ENCODE data around the gene USP30. TPM values are rescaled to one million over a fixed set of nuclear protein-coding genes. Genes with fewer than 3 reads are reported as not detected.
"Not testable (repeated sequence)": the region's sequence is repeated elsewhere in the genome, so short reads cannot be mapped to it uniquely, and the experiment has no call there.

The USP30 gene
- total and polyA plus RNA-seq, 3 experiments from 2014 or later = 7.3 to 12.6 (median 8.4) TPM

DNA sequence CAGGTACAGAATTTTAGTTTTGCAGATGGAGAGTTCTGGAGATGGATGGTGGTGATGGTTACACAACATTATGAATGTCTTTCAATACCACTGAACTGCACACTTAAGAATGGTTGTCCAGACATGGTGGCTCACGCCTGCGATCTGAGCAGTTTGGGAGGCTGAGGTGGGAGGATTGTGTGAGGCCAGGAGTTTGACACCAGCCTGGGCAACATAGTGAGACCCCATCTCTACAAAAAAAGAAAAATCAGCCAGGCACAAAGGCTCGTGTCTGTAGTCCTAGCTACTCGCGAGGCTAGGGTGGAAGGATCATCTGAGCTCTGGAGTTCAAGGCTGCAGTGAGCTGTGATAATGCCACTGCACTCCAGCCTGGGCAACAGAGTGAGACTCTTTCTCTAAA lies 8.1 kb upstream of the USP30 start:
- Histone ChIP-seq H3K4me1 (ENCODE audit: insufficient read depth, low read length) (no peaks in the 10 kb centered on the region), H3K4me3 (ENCODE audit: low read length) (no peak overlapping the region), H3K27ac (ENCODE audit: low read depth, low read length) (no peak overlapping the region), H3K36me3 (ENCODE audit: insufficient read depth, low read length) (no peaks in the 10 kb centered on the region), H3K9me3 (ENCODE audit: low read length) (no peaks in the 10 kb centered on the region), H3K27me3 (ENCODE audit: insufficient read depth, low read length, poor library complexity, severe bottlenecking) (peaks cover 7% of the 10 kb centered on the region)
- DNase-seq = no peak
- ChIA-PET CTCF (no interaction called here), POLR2A (no interaction called here)
- Mint-ChIP-seq H3K27me3 (peaks cover 14 to 18% of the 10 kb centered on the region in 2 donors), H3K9me3 (peaks cover 0 to 9% (median 6%) of the 10 kb centered on the region in 5 donors), H3K36me3 (peaks cover 0 to 5% (median 3%) of the 10 kb centered on the region in 3 donors), H3K4me3 (peak overlapping the region in 1 of 7 donors; percentile 18), H3K4me1 (peaks cover 0 to 1% (median 0%) of the 10 kb centered on the region in 3 donors), H3K27ac (no peak overlapping the region)

DNA sequence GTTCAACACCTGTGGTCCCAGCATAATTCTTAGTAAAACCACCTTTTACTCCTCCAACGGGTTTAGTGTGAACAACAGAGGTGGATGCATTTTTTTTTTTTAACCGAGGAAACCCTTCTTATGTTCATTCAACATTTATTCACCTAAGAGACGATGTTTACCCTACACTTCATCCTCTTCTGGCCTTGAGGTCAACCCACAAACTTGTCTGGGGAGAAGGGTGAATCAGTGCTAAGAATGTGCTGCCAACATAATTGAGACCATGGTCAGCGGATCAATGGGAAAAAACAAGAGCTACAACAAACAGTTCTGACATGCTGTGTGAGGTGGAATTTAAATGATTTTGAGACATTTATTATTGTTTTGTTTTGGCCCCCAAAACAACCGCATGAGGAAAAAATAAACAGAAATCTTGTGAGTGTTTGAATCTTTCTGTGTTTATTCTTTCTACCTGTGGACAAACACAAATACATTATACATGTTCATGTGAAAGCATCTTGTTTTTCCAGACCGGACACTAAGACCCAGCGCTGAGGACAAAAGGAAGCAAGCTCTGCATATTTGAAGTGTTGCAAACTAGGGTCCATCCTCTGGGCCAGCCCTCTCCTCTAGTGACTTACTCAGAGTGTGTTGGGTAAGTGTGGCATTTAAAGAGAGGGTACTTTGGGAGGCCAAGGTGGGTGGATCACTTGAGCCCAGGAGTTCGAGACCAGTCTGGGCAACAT lies 5.1 kb upstream of the USP30 start:
- H3K27ac Mint-ChIP-seq = peak overlapping the region in 1 of 8 donors; percentile 3

DNA sequence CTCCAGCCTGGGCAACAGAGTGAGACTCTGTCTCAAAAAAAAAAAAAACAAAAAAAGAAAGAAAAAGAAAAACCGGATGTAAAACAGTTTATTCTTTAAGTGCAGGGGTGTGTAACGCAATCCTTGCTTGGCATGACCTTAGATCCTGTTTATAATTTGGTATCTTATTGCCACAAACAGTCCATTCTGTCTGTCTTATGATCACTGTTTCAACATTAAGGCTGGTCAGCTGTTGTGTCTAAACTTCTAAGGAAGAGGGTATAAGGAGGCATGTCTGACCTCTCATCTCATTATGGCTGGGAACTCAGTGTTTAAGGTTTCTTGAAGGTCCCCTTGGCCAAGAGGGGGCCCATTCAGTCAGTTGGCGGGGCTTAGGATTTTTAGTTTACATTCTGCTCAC lies 3.7 kb upstream of the USP30 start:
- H3K9me3 Mint-ChIP-seq; H3K36me3 ChIP-seq (ENCODE audit: insufficient read depth, low read length); DNase-seq; H3K4me1 ChIP-seq (ENCODE audit: insufficient read depth, low read length); H3K4me3 ChIP-seq (ENCODE audit: low read length); H3K9me3 ChIP-seq (ENCODE audit: low read length); CTCF ChIA-PET; H3K27ac ChIP-seq (ENCODE audit: low read depth, low read length); H3K27me3 Mint-ChIP-seq; H3K27me3 ChIP-seq (ENCODE audit: insufficient read depth, low read length, poor library complexity, severe bottlenecking): not testable (repeated sequence)
- Mint-ChIP-seq H3K27ac (peak overlapping the region in 2 of 8 donors; percentile 51 to 68), H3K4me1 (peaks cover 9 to 16% (median 12%) of the 10 kb centered on the region in 3 donors), H3K36me3 (peaks cover 0 to 13% (median 0%) of the 10 kb centered on the region in 3 donors), H3K4me3 (peak overlapping the region in 2 of 7 donors; percentile 18 to 31)
- POLR2A ChIA-PET = interaction anchor here (0.7 kb wide), 1 partner anchor 98 kb away, joined by 4 read pairs; no protein-coding TSS in a partner anchor

More for the DNA sequence above, 5.1 kb upstream of the USP30 start:
- peaks cover 5 to 6% (median 6%) of the 10 kb centered on the region in 3 donors for H3K4me1 Mint-ChIP-seq
- DNase-seq = no peak
- no peak overlapping the region for H3K4me3 ChIP-seq (ENCODE audit: low read length)
- H3K9me3 ChIP-seq (ENCODE audit: low read length) = no peaks in the 10 kb centered on the region
- H3K27me3 Mint-ChIP-seq = peaks cover 3 to 7% of the 10 kb centered on the region in 2 donors
- H3K36me3 Mint-ChIP-seq = peaks cover 0 to 6% (median 0%) of the 10 kb centered on the region in 3 donors
- no peaks in the 10 kb centered on the region for H3K9me3 Mint-ChIP-seq
- POLR2A ChIA-PET = no interaction called here
- H3K4me1 ChIP-seq (ENCODE audit: insufficient read depth, low read length) = peaks cover 6% of the 10 kb centered on the region
- H3K36me3 ChIP-seq (ENCODE audit: insufficient read depth, low read length) = no peaks in the 10 kb centered on the region
- CTCF ChIA-PET = interaction anchor here (1.1 kb wide), 1 partner anchor 166 kb away, joined by 3 read pairs; no protein-coding TSS in a partner anchor
- peak overlapping the region in 1 of 7 donors; percentile 36 for H3K4me3 Mint-ChIP-seq
- H3K27me3 ChIP-seq (ENCODE audit: insufficient read depth, low read length, poor library complexity, severe bottlenecking) = no peaks in the 10 kb centered on the region
- H3K27ac ChIP-seq (ENCODE audit: low read depth, low read length) = no peak overlapping the region

DNA sequence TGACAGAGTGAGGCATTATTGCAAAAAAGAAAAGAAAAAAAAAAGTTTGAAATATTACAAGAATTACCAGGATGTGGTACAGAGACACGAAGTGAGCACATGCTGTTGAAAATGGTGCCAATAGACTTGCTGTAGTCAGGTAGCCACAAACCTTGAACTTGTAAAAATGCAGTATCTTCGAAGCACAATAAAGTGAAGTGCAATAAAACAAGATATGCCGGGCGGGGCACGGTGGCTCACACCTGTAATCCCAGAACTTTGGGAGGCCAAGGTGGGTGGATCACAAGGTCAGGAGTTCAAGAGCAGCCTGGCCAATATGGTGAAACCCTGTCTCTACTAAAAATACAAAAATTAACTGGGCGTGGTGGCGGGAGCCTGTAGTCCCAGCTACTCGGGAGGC lies 2.6 kb upstream of the USP30 start:
- CTCF ChIA-PET; DNase-seq; H3K36me3 ChIP-seq (ENCODE audit: insufficient read depth, low read length); H3K9me3 Mint-ChIP-seq; H3K27me3 Mint-ChIP-seq; H3K4me3 ChIP-seq (ENCODE audit: low read length); H3K27me3 ChIP-seq (ENCODE audit: insufficient read depth, low read length, poor library complexity, severe bottlenecking); H3K9me3 ChIP-seq (ENCODE audit: low read length); POLR2A ChIA-PET; H3K27ac ChIP-seq (ENCODE audit: low read depth, low read length): not testable (repeated sequence)
- peaks cover 15% of the 10 kb centered on the region for H3K4me1 ChIP-seq (ENCODE audit: insufficient read depth, low read length)
- Mint-ChIP-seq H3K36me3 (peaks cover 0 to 14% (median 0%) of the 10 kb centered on the region in 3 donors), H3K4me3 (peak overlapping the region in 1 of 7 donors; percentile 67), H3K27ac (peak overlapping the region in 2 of 8 donors; percentile 34 to 93), H3K4me1 (peaks cover 17 to 22% (median 17%) of the 10 kb centered on the region in 3 donors)

DNA sequence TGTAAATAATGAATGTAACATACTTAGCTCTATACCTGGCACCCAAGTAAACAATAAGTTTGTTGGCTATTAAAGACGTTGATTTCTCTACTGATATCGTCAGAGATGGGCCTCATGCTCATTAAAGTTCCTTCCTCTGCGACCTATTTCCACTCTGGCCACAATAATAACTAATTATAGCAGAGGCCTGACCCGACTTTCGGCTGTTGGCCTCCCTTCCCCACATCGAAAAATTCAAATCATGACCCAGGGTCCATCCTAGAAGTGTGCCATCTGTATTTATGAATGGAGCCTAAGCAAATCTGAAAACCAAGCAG lies 321 bp upstream of the USP30 start:
- Histone ChIP-seq H3K4me3 (ENCODE audit: low read length) (peak overlapping the region; percentile 82), H3K4me1 (ENCODE audit: insufficient read depth, low read length) (peaks cover 17% of the 10 kb centered on the region), H3K27me3 (ENCODE audit: insufficient read depth, low read length, poor library complexity, severe bottlenecking) (no peaks in the 10 kb centered on the region), H3K9me3 (ENCODE audit: low read length) (no peaks in the 10 kb centered on the region), H3K36me3 (ENCODE audit: insufficient read depth, low read length) (no peaks in the 10 kb centered on the region), H3K27ac (ENCODE audit: low read depth, low read length) (peak overlapping the region; percentile 89)
- peaks cover 0 to 17% (median 3%) of the 10 kb centered on the region in 3 donors for H3K36me3 Mint-ChIP-seq
- CTCF ChIA-PET = interaction anchor here (1.2 to 1.6 kb wide), 3 partner anchors 35 to 42 kb away, joined by 3 to 4 read pairs (median 4); no protein-coding TSS in a partner anchor
- H3K9me3 Mint-ChIP-seq = no peaks in the 10 kb centered on the region
- peaks cover 17 to 22% (median 19%) of the 10 kb centered on the region in 3 donors for H3K4me1 Mint-ChIP-seq
- H3K4me3 Mint-ChIP-seq = peak overlapping the region; percentile 86 to 98 (median 95)
- H3K27me3 Mint-ChIP-seq = peaks cover 0 to 4% of the 10 kb centered on the region in 2 donors
- POLR2A ChIA-PET = interaction anchor here (1.2 kb wide), 2 partner anchors 43 to 492 kb away, joined by 5 read pairs; no protein-coding TSS in a partner anchor
- peak overlapping the region; percentile 88 to 100 (median 95) for H3K27ac Mint-ChIP-seq
- DNase-seq = no peak

DNA sequence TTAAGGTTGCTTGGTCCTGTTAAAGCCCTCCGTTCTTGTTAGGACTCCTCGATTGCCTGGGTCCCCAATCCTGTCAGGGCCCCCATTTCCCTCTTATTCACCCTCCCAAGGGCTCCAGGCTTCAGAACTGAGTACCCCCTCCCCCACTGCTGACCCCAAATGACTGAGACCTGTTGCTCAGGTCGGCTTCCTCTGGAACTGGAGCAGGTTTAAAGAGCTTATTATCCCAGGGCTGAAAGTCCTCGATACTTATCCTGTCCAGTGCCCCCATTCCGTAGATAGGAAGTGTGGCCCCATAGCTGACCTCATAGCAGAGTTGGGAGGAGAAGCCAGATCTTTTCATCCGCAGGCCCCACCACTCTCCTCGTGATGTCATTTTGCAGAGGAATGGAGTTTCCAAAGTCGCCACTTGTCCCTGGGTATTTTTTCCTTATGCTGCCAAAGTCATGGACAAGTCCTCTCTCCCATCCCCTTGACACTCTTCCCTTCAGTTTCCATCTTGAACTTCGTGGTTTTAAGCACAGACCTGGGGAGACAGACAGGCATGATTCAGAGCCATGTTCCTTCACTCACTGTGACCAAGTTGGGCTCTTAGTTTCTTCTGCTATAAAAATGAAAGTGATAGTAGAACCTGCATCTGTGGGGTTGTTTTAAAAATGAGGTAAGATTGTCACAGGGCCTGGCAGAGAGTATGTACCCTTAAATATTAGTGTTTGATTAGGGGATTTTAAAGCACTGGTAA lies 1.2 kb downstream of the USP30 start:
- ChIA-PET POLR2A (interaction anchor here (1.0 to 1.1 kb wide), 2 partner anchors 39 to 420 kb away, joined by 3 to 4 read pairs; partner anchors contain the start of gene SELPLG), CTCF (interaction anchor here (0.9 to 1.8 kb wide), 2 partner anchors 12 to 39 kb away, joined by 3 to 8 read pairs; partner anchors contain the start of gene ALKBH2)
- peaks cover 0 to 28% (median 8%) of the 10 kb centered on the region in 3 donors for H3K36me3 Mint-ChIP-seq

DNA sequence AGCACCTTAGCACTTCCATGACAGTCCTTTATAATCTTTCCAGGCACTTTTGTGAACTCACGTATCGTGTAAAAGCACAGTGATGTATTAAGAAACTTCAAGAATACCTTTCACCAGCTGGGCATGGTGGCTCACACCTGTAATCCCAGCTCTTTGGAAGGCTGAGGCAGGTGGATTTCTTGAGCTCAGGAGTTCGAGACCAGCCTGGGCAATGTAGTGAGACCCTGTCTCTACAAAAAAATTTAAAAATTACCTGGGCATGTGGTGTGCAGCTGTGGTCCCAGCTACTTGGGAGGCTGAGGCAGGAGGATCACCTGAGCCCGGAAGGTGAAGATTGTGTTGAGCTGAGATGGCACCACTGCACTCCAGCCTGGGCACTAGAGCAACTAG lies 1.7 kb downstream of the USP30 start:
- Mint-ChIP-seq H3K4me3 (peak overlapping the region; percentile 86 to 98 (median 95)), H3K36me3 (peaks cover 0 to 31% (median 8%) of the 10 kb centered on the region in 3 donors), H3K27ac (peak overlapping the region; percentile 88 to 100 (median 98)), H3K4me1 (peaks cover 17 to 22% (median 18%) of the 10 kb centered on the region in 3 donors)
- H3K36me3 ChIP-seq (ENCODE audit: insufficient read depth, low read length); H3K9me3 ChIP-seq (ENCODE audit: low read length); H3K27me3 ChIP-seq (ENCODE audit: insufficient read depth, low read length, poor library complexity, severe bottlenecking); H3K9me3 Mint-ChIP-seq; DNase-seq; H3K27me3 Mint-ChIP-seq: not testable (repeated sequence)
- Histone ChIP-seq H3K4me3 (ENCODE audit: low read length) (peak overlapping the region; percentile 82), H3K27ac (ENCODE audit: low read depth, low read length) (peak overlapping the region; percentile 89), H3K4me1 (ENCODE audit: insufficient read depth, low read length) (peaks cover 17% of the 10 kb centered on the region)
- POLR2A ChIA-PET = interaction anchor here (1.0 to 1.1 kb wide), 2 partner anchors 38 to 421 kb away, joined by 3 to 4 read pairs; partner anchors contain the start of gene SELPLG
- CTCF ChIA-PET = interaction anchor here (0.9 to 1.8 kb wide), 2 partner anchors 12 to 39 kb away, joined by 3 to 8 read pairs; partner anchors contain the start of gene ALKBH2

More for the DNA sequence above, 1.2 kb downstream of the USP30 start:
- peaks cover 17 to 22% (median 19%) of the 10 kb centered on the region in 3 donors for H3K4me1 Mint-ChIP-seq
- peaks cover 0 to 4% of the 10 kb centered on the region in 2 donors for H3K27me3 Mint-ChIP-seq
- H3K4me1 ChIP-seq (ENCODE audit: insufficient read depth, low read length) = peaks cover 17% of the 10 kb centered on the region
- H3K9me3 Mint-ChIP-seq = no peaks in the 10 kb centered on the region
- DNase-seq = peak in 3 of 5 donors; percentile 50 to 52 (median 51)
- H3K27ac Mint-ChIP-seq = peak overlapping the region; percentile 88 to 100 (median 98)
- H3K4me3 ChIP-seq (ENCODE audit: low read length) = peak overlapping the region; percentile 82
- no peaks in the 10 kb centered on the region for H3K27me3 ChIP-seq (ENCODE audit: insufficient read depth, low read length, poor library complexity, severe bottlenecking)
- peaks cover 6% of the 10 kb centered on the region for H3K36me3 ChIP-seq (ENCODE audit: insufficient read depth, low read length)
- H3K4me3 Mint-ChIP-seq = peak overlapping the region; percentile 86 to 98 (median 95)
- H3K27ac ChIP-seq (ENCODE audit: low read depth, low read length) = peak overlapping the region; percentile 89
- H3K9me3 ChIP-seq (ENCODE audit: low read length) = no peaks in the 10 kb centered on the region
